ENCODE data around the gene BCL2.

Gene BCL2

DNA sequence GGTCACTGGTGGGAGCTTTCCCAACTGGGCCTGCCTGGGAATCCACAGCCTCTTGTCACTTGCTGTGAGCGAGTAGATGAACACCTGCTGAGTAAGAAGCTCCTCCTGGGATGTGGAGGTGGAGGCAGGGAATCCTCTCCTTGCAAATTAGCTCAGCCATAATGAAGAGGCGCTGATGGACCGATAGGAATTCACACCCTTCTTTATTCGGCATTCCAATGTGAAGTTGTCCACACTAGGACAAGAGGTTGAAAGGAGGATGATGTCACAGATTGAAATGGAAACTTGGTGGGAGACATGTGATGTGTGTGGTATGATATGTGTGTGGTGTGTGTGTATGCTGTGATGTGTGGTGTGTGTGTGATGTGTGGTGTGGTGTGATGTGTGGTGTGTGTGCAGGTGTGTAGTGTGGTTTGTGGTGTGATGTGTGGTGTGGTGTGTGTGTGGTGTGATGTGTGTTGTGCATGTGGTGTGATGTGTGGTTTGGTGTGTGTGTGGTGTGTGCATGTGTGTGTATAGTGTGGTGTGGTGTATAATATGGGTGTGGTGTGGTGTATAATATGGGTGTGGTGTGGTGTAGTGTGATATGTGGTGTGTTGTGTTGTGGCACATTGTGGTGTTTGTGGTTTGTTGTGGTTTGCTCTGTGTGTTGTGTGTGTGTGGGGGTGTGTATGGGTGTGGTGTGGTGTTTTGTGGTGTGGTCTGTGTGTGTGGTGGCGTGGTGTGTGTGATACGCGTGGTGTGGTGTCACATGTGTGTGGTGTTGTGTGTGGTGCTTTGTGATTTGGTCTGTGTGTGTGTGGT, 216.4 kb downstream of the BCL2 start:
- TF ChIP-seq, protein P1, sequence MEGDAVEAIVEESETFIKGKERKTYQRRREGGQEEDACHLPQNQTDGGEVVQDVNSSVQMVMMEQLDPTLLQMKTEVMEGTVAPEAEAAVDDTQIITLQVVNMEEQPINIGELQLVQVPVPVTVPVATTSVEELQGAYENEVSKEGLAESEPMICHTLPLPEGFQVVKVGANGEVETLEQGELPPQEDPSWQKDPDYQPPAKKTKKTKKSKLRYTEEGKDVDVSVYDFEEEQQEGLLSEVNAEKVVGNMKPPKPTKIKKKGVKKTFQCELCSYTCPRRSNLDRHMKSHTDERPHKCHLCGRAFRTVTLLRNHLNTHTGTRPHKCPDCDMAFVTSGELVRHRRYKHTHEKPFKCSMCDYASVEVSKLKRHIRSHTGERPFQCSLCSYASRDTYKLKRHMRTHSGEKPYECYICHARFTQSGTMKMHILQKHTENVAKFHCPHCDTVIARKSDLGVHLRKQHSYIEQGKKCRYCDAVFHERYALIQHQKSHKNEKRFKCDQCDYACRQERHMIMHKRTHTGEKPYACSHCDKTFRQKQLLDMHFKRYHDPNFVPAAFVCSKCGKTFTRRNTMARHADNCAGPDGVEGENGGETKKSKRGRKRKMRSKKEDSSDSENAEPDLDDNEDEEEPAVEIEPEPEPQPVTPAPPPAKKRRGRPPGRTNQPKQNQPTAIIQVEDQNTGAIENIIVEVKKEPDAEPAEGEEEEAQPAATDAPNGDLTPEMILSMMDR (IDR thresholded peaks at IDR 0.05; ENCODE audit: borderline replicate concordance, insufficient read depth, low read depth, low read length) = no peak
- H3K4me3 ChIP-seq (ENCODE audit: low read depth, low read length) = no peak overlapping the region

DNA sequence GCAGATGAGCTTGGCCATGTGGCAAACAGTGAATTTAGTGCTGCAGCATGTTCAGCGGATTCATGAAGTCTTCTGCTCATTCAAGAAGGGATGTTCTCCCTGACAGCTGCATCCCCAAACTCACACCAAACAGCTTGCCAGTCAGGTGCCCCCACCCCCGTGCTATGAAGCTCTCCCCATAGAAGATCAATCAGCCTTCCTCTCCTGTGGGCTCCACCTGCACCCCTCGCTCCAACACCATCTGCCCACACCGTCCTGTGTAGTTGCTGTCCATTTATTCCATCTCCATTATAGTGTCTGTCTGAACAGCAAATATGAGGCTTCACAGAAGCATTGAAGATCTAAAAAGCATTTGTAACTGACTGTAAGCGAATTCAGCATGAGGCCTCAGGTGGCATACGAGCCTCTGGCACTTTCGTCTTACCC, 218.9 kb downstream of the BCL2 start:
- TF ChIP-seq, protein P1 (IDR thresholded peaks at IDR 0.05; ENCODE audit: borderline replicate concordance, insufficient read depth, low read depth, low read length) = no peak
- H3K4me3 ChIP-seq (ENCODE audit: low read depth, low read length) = no peak overlapping the region

DNA sequence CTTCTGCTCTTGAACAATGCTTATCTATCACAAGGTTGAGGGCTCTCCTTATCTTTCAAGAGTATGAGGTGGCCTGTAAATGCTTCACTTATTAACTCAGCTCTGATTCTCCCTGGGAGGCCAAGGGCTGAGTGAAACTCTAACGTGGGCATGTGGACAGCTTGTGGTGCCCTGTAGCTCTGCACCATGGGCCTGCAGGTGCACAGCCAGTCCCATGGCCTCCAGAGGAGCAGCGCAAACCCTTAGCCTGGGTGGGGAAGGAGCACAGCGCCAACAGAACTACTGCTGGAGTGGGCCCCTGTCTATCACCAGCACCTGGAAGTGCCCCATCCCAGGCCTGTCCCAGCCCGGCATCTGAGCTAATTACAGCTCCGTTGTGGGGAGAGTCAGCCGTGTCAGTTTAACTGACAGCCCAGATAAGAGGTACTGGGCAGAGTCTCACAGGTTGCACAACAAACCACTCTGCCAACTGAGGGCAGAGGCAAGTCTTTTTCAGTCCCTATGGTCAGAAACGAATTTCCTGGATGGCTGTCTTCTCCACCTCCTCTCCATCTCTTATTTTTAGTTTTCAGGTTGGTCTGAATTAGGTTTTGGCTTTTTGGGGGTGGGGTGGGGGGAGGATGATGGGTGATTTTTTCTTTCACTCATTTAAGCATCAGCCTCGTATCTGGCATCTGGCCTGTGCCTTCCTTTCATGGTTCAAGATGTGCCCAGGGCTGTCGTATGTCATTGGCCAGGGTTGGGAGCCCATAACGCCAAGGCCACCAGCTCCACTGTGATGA, 219.5 kb downstream of the BCL2 start:
- H3K4me3 ChIP-seq (ENCODE audit: low read depth, low read length) = no peak overlapping the region
- TF ChIP-seq, protein P1 (IDR thresholded peaks at IDR 0.05; ENCODE audit: borderline replicate concordance, insufficient read depth, low read depth, low read length) = no peak

DNA sequence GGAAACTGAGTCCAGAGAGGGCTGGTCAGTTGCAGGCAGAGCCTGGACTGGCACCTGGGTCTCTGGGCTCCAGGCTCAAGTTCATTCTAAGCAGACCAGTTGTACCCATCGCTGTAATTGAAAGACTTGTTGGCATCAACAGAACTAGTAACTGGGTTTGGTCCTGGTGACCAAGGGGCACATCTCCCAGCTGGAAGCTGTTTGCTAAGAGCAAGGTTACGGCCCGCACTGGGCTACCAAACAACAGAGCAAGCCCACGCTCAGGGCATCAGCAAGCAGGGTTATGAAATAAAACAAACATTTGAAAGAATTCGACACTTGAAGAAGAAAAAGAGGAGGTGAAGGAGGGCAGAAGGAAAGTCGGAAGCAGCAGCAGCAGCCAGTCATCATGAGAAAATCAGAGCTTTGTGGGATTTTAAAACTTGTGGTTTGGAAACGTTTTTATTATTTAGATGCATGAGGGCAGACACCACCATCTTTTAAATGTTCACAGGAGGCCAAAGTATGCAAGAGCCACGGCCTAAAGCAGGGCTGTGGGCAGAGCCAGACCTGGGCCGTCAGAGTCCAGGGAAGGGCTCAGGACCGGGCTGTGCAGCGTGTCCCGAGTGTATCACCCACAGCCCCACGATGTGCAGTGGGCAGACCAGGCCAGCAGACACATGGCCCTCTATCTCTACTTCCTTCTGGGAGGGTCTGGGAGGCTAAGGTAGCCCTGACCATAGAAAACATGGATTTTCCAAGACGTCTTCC, 220.3 kb downstream of the BCL2 start:
- TF ChIP-seq, protein P1 (IDR thresholded peaks at IDR 0.05; ENCODE audit: borderline replicate concordance, insufficient read depth, low read depth, low read length) = no peak
- no peak overlapping the region for H3K4me3 ChIP-seq (ENCODE audit: low read depth, low read length)

DNA sequence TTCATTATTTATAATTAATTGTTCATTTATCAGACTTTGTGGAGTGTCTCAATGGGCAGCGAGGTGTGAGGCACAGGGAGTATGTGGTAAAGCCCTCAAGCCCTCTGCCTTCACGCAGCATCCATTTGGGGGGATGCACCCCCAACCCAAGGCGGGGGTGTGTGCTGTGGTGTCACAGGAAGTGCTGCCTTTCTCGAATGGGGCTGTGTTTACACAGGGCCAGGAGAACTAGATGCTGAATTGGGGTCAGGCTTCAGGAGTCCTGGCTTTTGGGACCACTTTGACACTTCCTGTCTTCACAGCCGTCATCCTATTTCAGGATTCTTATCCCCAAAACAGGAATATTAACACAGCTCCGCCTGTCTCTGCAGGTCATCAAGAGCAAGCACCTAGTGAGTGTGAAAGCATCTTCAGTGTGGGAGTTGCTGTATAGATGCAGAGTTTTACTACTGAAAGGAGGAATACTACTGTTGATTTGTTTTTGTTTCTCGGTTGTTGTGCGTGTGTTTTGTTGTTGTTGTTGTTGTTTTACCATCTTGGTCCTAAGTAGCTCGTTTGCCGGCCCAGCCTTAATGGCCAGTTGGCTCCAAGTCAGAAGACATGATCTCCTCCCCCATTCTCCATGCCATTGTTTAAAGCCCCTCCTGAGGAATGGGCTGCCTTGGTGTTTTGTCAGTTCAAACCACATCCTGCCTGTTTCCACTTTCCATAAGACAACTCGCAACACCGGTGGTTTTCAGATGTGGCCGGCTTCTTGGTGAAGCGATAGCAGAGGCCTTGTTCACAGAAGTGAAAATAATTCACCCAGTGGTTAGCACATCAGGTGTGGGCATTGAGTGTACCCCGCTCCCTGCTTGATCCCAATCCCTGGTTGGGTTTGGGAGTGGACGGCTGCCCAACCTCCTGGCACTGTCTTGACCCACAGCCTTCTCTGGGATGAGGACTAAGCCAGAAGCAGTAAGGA, 221.3 kb downstream of the BCL2 start:
- H3K4me3 ChIP-seq (ENCODE audit: low read depth, low read length) = peak overlapping the region; percentile 28
- TF ChIP-seq, protein P1 (IDR thresholded peaks at IDR 0.05; ENCODE audit: borderline replicate concordance, insufficient read depth, low read depth, low read length) = no peak

DNA sequence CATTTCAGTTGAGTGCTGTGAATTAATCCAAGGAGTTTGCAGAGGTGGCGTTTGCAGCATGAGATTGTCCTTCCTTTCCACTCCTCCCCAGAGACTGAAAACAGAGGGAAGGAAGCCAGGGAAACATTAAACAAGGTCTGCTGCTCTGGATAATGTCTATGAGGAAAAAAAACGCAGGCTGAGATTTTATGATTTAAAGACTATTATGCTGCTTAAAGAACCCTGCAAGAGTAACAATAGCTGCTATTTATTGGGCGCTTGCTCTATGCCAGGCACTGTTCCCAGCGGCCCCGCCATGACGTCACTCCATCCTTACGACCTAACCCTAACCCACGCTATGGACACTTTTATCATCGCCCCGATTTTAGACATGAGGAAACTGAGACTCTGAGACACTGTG, 222.4 kb downstream of the BCL2 start:
- TF ChIP-seq, protein P1 (IDR thresholded peaks at IDR 0.05; ENCODE audit: borderline replicate concordance, insufficient read depth, low read depth, low read length) = no peak
- H3K4me3 ChIP-seq (ENCODE audit: low read depth, low read length) = no peak overlapping the region

Data from GM12875 (cell line).